A549 treated with AZD2906 at 1 μM for 4 hours (cell line): ENCODE results near the gene POC1B. TPM values are rescaled to one million over a fixed set of nuclear protein-coding genes. Genes with fewer than 3 reads are reported as not detected.

ENCODE experiments used
- total RNA-seq: library from RNA; stranded (reverse); fragments of 200-300 nt; extraction: Qiagen RNA extraction; gene quantifications from 5 replicates; pipeline ENCODE4 v1.2.3, GENCODE V29; 2022

Gene POC1B
- 17.7 to 25.5 TPM (median 23.2 TPM) in 5 replicates for total RNA-seq

DNA sequence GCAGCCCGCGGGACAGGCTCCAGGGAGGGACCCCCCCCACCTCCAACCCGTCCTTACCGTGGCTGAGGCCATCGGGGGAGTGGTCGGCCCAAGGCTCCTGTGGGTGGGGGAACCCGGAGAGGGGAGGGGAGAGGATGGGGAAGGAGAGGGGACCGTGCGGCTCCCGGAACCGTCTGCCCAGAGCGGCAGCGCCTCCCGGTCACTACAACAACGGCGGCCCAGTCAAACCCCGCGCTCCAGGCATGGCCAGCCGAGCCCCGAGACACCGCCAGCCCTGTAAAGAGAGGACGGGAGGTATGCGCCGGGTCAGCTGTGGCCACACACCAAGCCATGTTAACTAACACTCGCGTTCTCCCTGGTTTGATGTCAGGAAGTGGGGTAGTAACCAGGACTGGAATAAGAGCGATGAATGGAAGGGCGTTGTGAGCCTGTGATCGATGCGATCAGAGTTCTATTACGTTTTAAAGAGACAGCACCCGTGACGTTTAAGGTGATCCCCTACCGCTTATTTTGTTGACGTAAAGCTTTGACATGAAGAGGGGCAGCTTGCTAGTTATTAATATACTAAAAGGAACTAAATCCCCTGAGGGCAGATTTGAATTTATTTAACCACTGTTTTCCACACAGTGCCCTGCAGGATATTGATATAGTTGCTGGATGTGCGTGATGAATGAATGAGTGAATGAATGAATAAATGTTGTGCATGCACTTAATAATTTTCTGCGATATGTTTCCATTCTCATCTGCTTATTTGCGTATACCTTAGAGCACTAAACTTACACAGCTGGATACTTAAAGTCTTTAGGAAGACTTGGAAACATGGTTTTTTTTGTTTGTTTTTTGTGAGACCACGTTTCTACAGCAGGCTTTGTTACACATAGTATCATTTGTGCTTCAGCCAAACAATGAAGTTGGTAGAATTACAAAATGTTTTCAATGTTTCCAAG, at the start of gene POC1B:
POC1B (minus strand) TSS at position 224 of the 947 bp plus-strand sequence; CDS start at position 72, 152 bp downstream.

DNA sequence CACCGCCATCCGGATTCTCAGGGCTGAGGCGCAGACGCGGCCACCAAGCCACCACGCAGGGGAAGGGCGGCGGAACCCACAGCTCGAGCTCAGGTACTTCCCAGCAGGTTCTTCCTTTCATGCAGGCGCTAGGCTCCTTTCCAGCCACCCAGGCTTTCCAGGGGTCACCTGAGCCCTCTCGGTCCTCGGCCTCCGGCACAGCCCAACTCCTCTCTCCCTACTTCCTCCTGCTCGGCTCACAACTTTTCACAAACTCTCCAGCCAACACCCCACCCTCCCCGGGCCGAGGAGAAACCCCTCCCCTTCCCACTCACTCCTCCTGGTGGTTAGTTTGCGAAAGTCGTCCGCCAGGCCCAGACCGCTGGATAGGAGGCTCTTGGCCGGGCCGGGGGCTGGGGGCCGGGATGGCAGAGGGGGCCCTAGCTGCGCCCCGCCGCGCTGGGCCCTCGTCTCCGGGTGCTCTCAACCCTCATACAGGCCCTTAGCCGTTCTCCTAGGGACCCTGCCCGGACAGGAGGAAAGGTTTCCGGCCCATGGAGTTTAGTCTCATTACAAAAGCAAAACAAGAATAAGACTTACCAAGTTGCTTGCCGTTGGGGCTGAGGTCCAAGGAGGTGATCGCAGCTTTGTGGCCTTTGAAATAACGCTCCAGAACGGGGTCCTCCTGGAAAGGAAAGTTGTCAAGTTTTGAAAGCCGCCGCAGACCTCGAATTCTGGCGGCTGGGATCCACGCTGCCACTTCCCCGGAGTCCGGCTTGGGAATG, 1.1 kb downstream of the POC1B start, which contains the start of gene GALNT4:
GALNT4 (minus strand) TSS at position 256 of the 764 bp plus-strand sequence; CDS start at position 9, 247 bp downstream.

Other genes with a start within 250 kb of the POC1B start
- gene DUSP6, start 173.5 kb downstream of the POC1B start, total RNA-seq: 12.0 to 14.1 TPM (median 12.8 TPM) in 5 replicates
- 12.9 to 19.5 TPM (median 16.0 TPM) in 5 replicates for gene GALNT4, start 1.3 kb downstream of the POC1B start, total RNA-seq
- 44.5 to 63.5 TPM (median 47.9 TPM) in 5 replicates for gene ATP2B1, start 182.8 kb upstream of the POC1B start, total RNA-seq